HEK293T (cell line): Measurements from ENCODE around the gene KLC3.

Source experiments
- CTCF ChIA-PET: fragments of 350-600 bp; formaldehyde crosslinking; extraction: SDS; loops from one replicate; lab custom pipeline; 2021; ENCODE audit warnings: antibody characterized with exemption, inconsistent platforms; lab: Yijun Ruan, JAX
- POLR2A ChIA-PET: fragments of 350-600 bp; formaldehyde crosslinking; extraction: SDS; loops from one replicate; lab custom pipeline; 2020; ENCODE audit warnings: antibody characterized with exemption, inconsistent platforms; lab: Yijun Ruan, JAX
- DNase-seq: peaks from one replicate; pipeline ENCODE4 v3.0.0; 2012; ENCODE audit warnings: mixed read lengths; ENCODE audit errors: extremely low spot score
- ARNT ChIP-seq: fragments of 450-650 bp; IDR thresholded peaks from 2 replicates; pipeline ENCODE4 v1.6.1; 2017; ENCODE audit warnings: mild to moderate bottlenecking
- BHLHE40 ChIP-seq: fragments of 450-650 bp; IDR thresholded peaks from 2 replicates; pipeline ENCODE4 v1.6.1; 2016; ENCODE audit warnings: mild to moderate bottlenecking, moderate library complexity, borderline replicate concordance
- CTBP1 ChIP-seq: fragments of 450-650 bp; IDR thresholded peaks from 2 replicates; pipeline ENCODE4 v1.6.1; 2016; ENCODE audit warnings: borderline replicate concordance
- ELF4 ChIP-seq: fragments of 450-650 bp; IDR thresholded peaks from 2 replicates; pipeline ENCODE4 v1.6.1; 2017; ENCODE audit warnings: antibody characterized with exemption
- FOXA1 ChIP-seq: fragments of 450-650 bp; IDR thresholded peaks from 2 replicates; pipeline ENCODE4 v1.6.1; 2016; ENCODE audit warnings: mild to moderate bottlenecking
- FOXK2 ChIP-seq: fragments of 450-650 bp; IDR thresholded peaks from 2 replicates; pipeline ENCODE4 v1.6.1; 2016; ENCODE audit warnings: mild to moderate bottlenecking
- FOXM1 ChIP-seq: fragments of 450-650 bp; IDR thresholded peaks from 2 replicates; pipeline ENCODE4 v1.6.1; 2017; ENCODE audit warnings: mild to moderate bottlenecking, borderline replicate concordance
- HDGF ChIP-seq: fragments of 450-650 bp; IDR thresholded peaks from 2 replicates; pipeline ENCODE4 v1.6.1; 2017; ENCODE audit warnings: antibody characterized with exemption, borderline replicate concordance
- L3MBTL2 ChIP-seq: fragments of 450-650 bp; conservative IDR thresholded peaks from 2 replicates; pipeline ENCODE4 v1.6.1; 2016; ENCODE audit warnings: mild to moderate bottlenecking
- LEF1 ChIP-seq: fragments of 450-650 bp; IDR thresholded peaks from 2 replicates; pipeline ENCODE4 v1.6.1; 2017; ENCODE audit warnings: mild to moderate bottlenecking, borderline replicate concordance
- NFRKB ChIP-seq: fragments of 450-650 bp; IDR thresholded peaks from 2 replicates; pipeline ENCODE4 v1.6.1; 2016; ENCODE audit warnings: mild to moderate bottlenecking, moderate library complexity
- PKNOX1 ChIP-seq: fragments of 450-650 bp; IDR thresholded peaks from 2 replicates; pipeline ENCODE4 v1.6.1; 2016
- SP1 ChIP-seq: fragments of 450-650 bp; IDR thresholded peaks from 2 replicates; pipeline ENCODE4 v1.6.1; 2017
- SUZ12 ChIP-seq: fragments of 450-650 bp; IDR thresholded peaks from 2 replicates; pipeline ENCODE4 v1.6.1; 2016; ENCODE audit warnings: mild to moderate bottlenecking
- TARDBP ChIP-seq: fragments of 450-650 bp; IDR thresholded peaks from 2 replicates; pipeline ENCODE4 v1.6.1; 2016
- ZNF384 ChIP-seq: fragments of 450-650 bp; IDR thresholded peaks from 2 replicates; pipeline ENCODE4 v1.6.1; 2016

Gene KLC3

DNA sequence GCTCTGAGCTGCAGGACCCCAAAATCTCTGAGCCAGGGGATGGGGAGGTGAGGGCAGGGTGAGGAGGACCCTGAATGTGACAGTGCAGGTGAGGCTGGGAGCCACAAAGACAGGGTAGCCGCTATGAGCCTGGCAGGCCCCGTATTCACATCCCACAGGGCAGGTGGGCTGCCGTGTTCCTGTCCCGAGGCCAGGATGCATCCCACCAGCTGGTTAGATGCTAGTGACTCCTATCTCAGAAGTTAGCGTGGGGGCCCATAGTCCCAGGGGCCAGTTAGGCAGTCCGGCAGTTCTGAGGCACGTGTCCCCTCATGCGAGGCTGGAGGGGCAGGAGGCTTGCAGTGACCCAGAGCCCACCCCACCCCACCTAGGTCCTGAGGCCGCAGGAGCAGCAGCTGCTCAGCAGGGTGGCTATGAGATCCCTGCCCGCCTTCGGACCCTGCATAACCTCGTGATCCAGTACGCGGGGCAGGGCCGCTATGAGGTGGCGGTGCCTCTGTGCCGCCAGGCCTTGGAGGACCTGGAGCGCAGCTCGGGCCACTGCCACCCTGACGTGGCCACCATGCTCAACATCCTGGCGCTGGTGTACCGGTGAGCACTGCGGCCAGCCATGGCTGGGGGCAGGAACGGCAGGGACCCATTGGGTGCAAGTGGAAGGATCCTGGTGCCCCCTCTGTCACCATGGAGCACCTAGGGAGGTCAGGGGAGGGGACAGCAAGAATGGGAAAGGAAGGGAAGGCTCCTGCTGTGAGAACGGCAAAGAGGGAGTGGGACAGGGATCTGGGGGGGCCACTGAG is 7.2 kb downstream of the KLC3 start:
- ChIA-PET POLR2A (no interaction called here), CTCF (no interaction called here)
- TF ChIP-seq PKNOX1, result no peak
- no peak for TF ChIP-seq LEF1
- TF ChIP-seq TARDBP, result no peak
- TF ChIP-seq SP1, result no peak
- TF ChIP-seq FOXK2, result no peak
- TF ChIP-seq ELF4, result no peak
- no peak for TF ChIP-seq ZNF384
- TF ChIP-seq FOXA1, result no peak
- no peak for TF ChIP-seq BHLHE40
- TF ChIP-seq NFRKB, result no peak
- no peak for TF ChIP-seq L3MBTL2
- TF ChIP-seq SUZ12, result no peak
- no peak for TF ChIP-seq HDGF
- no peak for TF ChIP-seq ARNT
- no peak for TF ChIP-seq CTBP1
- TF ChIP-seq FOXM1, result no peak
- DNase-seq, result no peak

GRCh38 chr19:45348367-45349125 is 8.0 kb downstream of the KLC3 start:
- CTCF ChIA-PET, result no interaction called here
- no peak for DNase-seq
- TF ChIP-seq PKNOX1, result no peak
- POLR2A ChIA-PET, result no interaction called here

- ChIA-PET POLR2A (no interaction called here), CTCF (no interaction called here)
- no peak for TF ChIP-seq FOXK2
- TF ChIP-seq FOXA1, result no peak
- TF ChIP-seq FOXM1, result no peak
- TF ChIP-seq ELF4, result no peak
- no peak for TF ChIP-seq CTBP1
- no peak for TF ChIP-seq L3MBTL2
- no peak for TF ChIP-seq NFRKB
- no peak for TF ChIP-seq SUZ12
- no peak for TF ChIP-seq ARNT
- no peak for TF ChIP-seq HDGF
- TF ChIP-seq SP1, result no peak
- TF ChIP-seq BHLHE40, result no peak
- TF ChIP-seq TARDBP, result no peak
- no peak for TF ChIP-seq PKNOX1
- no peak for TF ChIP-seq LEF1
- TF ChIP-seq ZNF384, result no peak
- DNase-seq, result no peak
These were observed 8.5 kb downstream of the KLC3 start for GRCh38 chr19:45349126-45349415.

DNA sequence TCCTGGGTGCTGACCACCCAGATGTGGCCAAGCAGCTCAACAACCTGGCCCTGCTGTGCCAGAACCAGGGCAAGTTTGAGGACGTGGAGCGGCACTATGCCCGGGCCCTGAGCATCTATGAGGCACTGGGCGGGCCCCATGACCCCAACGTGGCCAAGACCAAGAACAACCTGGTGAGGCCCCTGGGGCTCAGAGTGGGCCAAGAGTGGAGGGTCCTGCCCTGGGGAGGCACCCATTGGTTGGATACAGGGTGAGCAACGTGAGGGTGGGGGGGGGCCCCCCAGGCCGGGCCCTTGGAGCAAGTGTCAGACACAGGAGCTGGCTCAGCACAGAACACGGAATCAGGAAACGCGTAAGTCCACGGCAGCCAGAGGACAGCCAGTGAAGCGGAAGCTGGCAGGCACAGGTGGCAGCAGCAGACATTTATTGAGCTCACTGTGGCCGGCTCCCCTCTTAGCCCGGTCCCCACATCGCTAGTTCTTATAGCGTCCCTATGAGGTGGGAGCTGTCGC is 8.9 kb downstream of the KLC3 start:
- POLR2A ChIA-PET, result no interaction called here
- CTCF ChIA-PET, result interaction anchor here (0.6 kb wide), 1 partner anchor 312 kb away, joined by 3 read pairs; no protein-coding TSS in a partner anchor
- TF ChIP-seq CTBP1 (no peak), FOXA1 (no peak), ARNT (no peak), SP1 (no peak)
- no peak for DNase-seq

- POLR2A ChIA-PET, result no interaction called here
- CTCF ChIA-PET, result interaction anchor here (0.6 kb wide), 1 partner anchor 1638 kb away, joined by 3 read pairs; no protein-coding TSS in a partner anchor
- TF ChIP-seq FOXA1 (no peak), CTBP1 (no peak)
These were observed 10.0 kb downstream of the KLC3 start for GRCh38 chr19:45350477-45351058.

DNA sequence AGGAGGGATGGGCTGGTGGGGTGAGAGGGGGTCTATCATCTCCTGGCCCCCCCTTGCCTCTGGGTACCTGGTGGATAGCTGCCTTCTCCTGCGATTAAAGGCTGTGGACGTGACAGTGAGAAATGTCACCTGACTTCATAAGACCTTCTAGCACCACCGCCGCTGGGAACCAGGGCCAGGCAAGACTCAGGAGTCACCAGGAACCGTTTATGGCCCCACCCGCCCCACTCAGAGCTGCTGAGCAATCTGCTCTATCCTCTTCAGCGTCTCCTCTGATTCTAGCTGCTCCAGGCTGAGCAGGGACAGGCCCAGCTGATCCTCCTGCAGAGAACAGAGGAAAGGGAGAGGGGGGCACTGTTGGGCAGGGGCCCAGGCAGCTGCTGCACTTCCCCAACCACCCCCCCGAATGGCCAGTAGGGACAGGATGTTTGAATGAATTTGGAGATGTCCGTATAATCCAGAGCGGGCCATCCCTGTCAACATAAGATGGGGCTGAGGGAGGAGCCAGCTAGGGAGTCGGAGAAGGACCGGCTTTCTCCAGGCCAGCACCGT is 10.9 kb downstream of the KLC3 start:
- POLR2A ChIA-PET, result no interaction called here
- CTCF ChIA-PET, result interaction anchor here (0.6 kb wide), 1 partner anchor 1639 kb away, joined by 3 read pairs; no protein-coding TSS in a partner anchor
- no peak for DNase-seq
- no peak for TF ChIP-seq TARDBP
- no peak for TF ChIP-seq ARNT
- no peak for TF ChIP-seq SUZ12
- no peak for TF ChIP-seq FOXK2
- TF ChIP-seq ZNF384, result no peak
- no peak for TF ChIP-seq HDGF
- TF ChIP-seq FOXM1, result no peak
- no peak for TF ChIP-seq ELF4
- no peak for TF ChIP-seq LEF1

More at GRCh38 chr19:45350477-45351058, 10.0 kb downstream of the KLC3 start:
- DNase-seq, result no peak
